GM12878 (cell line): ENCODE results near the gene GABRR1. TPM values are rescaled to one million over a fixed set of nuclear protein-coding genes. Genes with fewer than 3 reads are reported as not detected.

Experiments
- ATAC-seq: fragments of 200-7000 bp; cut with Tn5 transposase; 3 replicates; pipeline ENCODE4 v1.9.1; 2020; ENCODE audit warnings: mild to moderate bottlenecking, moderate library complexity
- BruUV-seq: library from RNA; stranded (reverse); fragments of 400-500 nt; replicated peaks from 2 replicates; lab custom pipeline; 2021; lab: Mats Ljungman, UMichigan
- CTCF ChIA-PET: fragments of 300-600 bp; sonication (Branson Sonifier 250); formaldehyde crosslinking; extraction: SDS; loops from one replicate; lab custom pipeline; 2021; ENCODE audit warnings: inconsistent platforms; lab: Yijun Ruan, JAX
- POLR2A ChIA-PET: fragments of 350-600 bp; formaldehyde crosslinking; extraction: SDS; loops from one replicate; lab custom pipeline; 2021; ENCODE audit warnings: inconsistent platforms; lab: Charles Lee
- RAD21 ChIA-PET: fragments of 300-600 bp; sonication (Branson Sonifier 250); formaldehyde crosslinking; loops from one replicate; lab custom pipeline; 2023; ENCODE audit warnings: antibody characterized with exemption; ENCODE audit not compliant: unreplicated experiment; lab: Charles Lee
- SMC1A ChIA-PET: fragments of 300-600 bp; sonication (Branson Sonifier 250); formaldehyde crosslinking; loops from one replicate; lab custom pipeline; 2023; ENCODE audit not compliant: unreplicated experiment, uncharacterized antibody; lab: Charles Lee
- DNase-seq: peaks from one replicate; pipeline ENCODE4 v3.0.0-alpha.2; 2011; ENCODE audit warnings: low read depth, low spot score
- FAIRE-seq: peaks from 3 replicates; lab custom pipeline; 2011; peaks lifted over from hg19 to GRCh38; lab: Jason Lieb, UNC
- H2AFZ ChIP-seq: 2 replicates; pipeline ENCODE4 v1.6.0; 2011; ENCODE audit warnings: low read depth, low read length, control low read depth; ENCODE audit not compliant: control insufficient read depth
- H3K27ac ChIP-seq: 2 replicates; pipeline ENCODE4 v1.5.1; 2011; ENCODE audit warnings: control low read depth; ENCODE audit not compliant: control insufficient read depth, insufficient read depth
- H3K27me3 ChIP-seq, 2 experiments: replicated peaks in 1 of 2; 2 replicates each; pipeline versions ENCODE4 v1.6.0 to v1.6.1; 2011; ENCODE audit warnings: low read length in 1 of 2; ENCODE audit not compliant: control insufficient read depth in 2 of 2, insufficient read depth in 2 of 2
- H3K36me3 ChIP-seq, 2 experiments: 2 replicates each; pipeline ENCODE4 v1.5.1; 2011; ENCODE audit warnings: low read length in 1 of 2; ENCODE audit not compliant: control insufficient read depth in 2 of 2, insufficient read depth in 2 of 2
- H3K4me1 ChIP-seq: 2 replicates; pipeline ENCODE4 v1.6.1; 2011; ENCODE audit warnings: mild to moderate bottlenecking, low read length, moderate library complexity, mixed read lengths; ENCODE audit not compliant: control insufficient read depth, insufficient read depth
- H3K4me2 ChIP-seq: 2 replicates; pipeline ENCODE4 v1.6.0; 2011; ENCODE audit warnings: control low read depth; ENCODE audit not compliant: control insufficient read depth, insufficient read depth
- H3K4me3 ChIP-seq: fragments of 200-600 bp; sonication (generic); 2 replicates; pipeline ENCODE4 v1.5.1; 2016
- H3K79me2 ChIP-seq: 2 replicates; pipeline ENCODE4 v1.6.0; 2011; ENCODE audit warnings: low read length; ENCODE audit not compliant: control insufficient read depth, insufficient read depth
- H3K9ac ChIP-seq: 2 replicates; pipeline ENCODE4 v1.8.0; 2011; ENCODE audit warnings: low read length, control low read depth, mixed read lengths; ENCODE audit not compliant: control insufficient read depth, insufficient read depth
- H3K9me3 ChIP-seq: replicated peaks from 3 replicates; pipeline ENCODE4 v1.5.1; 2011; ENCODE audit warnings: mild to moderate bottlenecking, low read length; ENCODE audit not compliant: control insufficient read depth, insufficient read depth
- H4K20me1 ChIP-seq: 2 replicates; pipeline ENCODE4 v1.6.0; 2011; ENCODE audit not compliant: control insufficient read depth, insufficient read depth
- BCL3 ChIP-seq: IDR thresholded peaks from 2 replicates; pipeline ENCODE4 v1.6.1; 2011; ENCODE audit warnings: borderline replicate concordance, low read depth, mild to moderate bottlenecking, moderate library complexity, low read length; ENCODE audit not compliant: insufficient read depth, poor library complexity, severe bottlenecking
- CBFB ChIP-seq: IDR thresholded peaks from 2 replicates; pipeline ENCODE4 v1.6.1; 2016; ENCODE audit warnings: antibody characterized with exemption, low read depth
- MTA3 ChIP-seq: IDR thresholded peaks from 2 replicates; pipeline ENCODE4 v1.6.1; 2012; ENCODE audit warnings: low read length, inconsistent platforms, borderline replicate concordance
- NR2F1 ChIP-seq: fragments of 450-650 bp; conservative IDR thresholded peaks from 2 replicates; pipeline ENCODE4 v1.6.1; 2017; ENCODE audit warnings: mild to moderate bottlenecking
- POLR2A ChIP-seq: IDR thresholded peaks from 2 replicates; pipeline ENCODE4 v1.6.1; 2011; ENCODE audit warnings: low read depth, mild to moderate bottlenecking, low read length
- TAF1 ChIP-seq: IDR thresholded peaks from 2 replicates; pipeline ENCODE4 v1.6.1; 2011; ENCODE audit warnings: mild to moderate bottlenecking, low read depth, low read length, borderline replicate concordance
- ZBED1 ChIP-seq: IDR thresholded peaks from 2 replicates; pipeline ENCODE4 v1.6.1; 2016; ENCODE audit warnings: borderline replicate concordance
- ZNF207 ChIP-seq: fragments of 450-650 bp; IDR thresholded peaks from 2 replicates; pipeline ENCODE4 v1.6.1; 2014; ENCODE audit warnings: antibody characterized with exemption, mild to moderate bottlenecking, borderline replicate concordance
- WGBS: methylation state at CpG from one replicate; pipeline ENCODE4 v1.1.6; 2016; ENCODE audit warnings: low lambda C conversion rate; ENCODE audit not compliant: insufficient replicate concordance, insufficient coverage; ENCODE audit errors: missing lambda C conversion rate; 5-methylcytosine and 5-hydroxymethylcytosine counted together
- in situ Hi-C: fragments of 300-500 bp; cut with MboI; formaldehyde crosslinking; loops from 9 replicates; pipeline ENCODE4 v1.14.3; 2018; ENCODE audit warnings: mixed read lengths
- intact Hi-C: fragments of 100-400 bp; cut with micrococcal nuclease; formaldehyde crosslinking; loops from one replicate; pipeline ENCODE4 v1.14.2; 2022; ENCODE audit not compliant: unreplicated experiment
- polyA plus RNA-seq, 11 experiments: library from polyadenylated mRNA; depleted of rRNA in 4 of 11; unstranded in 6 of 11; stranded (reverse) in 5 of 11; fragments of >200 nt; fragmentation: Nextera tagmentation in 4 of 11; fragmentation: Illumina TruSeq in 1 of 11; extraction: Ambion mirVana in 4 of 11; extraction: Trizol in 1 of 11; gene quantifications; 1 replicate in 1 of 11; 2 replicates in 10 of 11; pipeline versions ENCODE4 v1.2.1 to v1.2.3, GENCODE V29; 2011 to 2016; ENCODE audit warnings: inconsistent platforms in 2 of 11, missing spikeins in 2 of 11, low read depth in 1 of 11
- total RNA-seq, 4 experiments: library from RNA; depleted of rRNA in 3 of 4; stranded (reverse); fragments of >200 nt in 3 of 4; fragmentation: Illumina TruSeq in 1 of 4; extraction: Trizol in 1 of 4; gene quantifications; 2 replicates each; pipeline versions ENCODE4 v1.2.1 to v1.2.3, GENCODE V29; 2013 to 2021
- TF ChIP-seq, protein P1 (sequence below): fragments of 450-650 bp; IDR thresholded peaks from 2 replicates; pipeline ENCODE4 v1.6.1; 2018; ENCODE audit warnings: mild to moderate bottlenecking, low read depth, moderate library complexity; ENCODE audit not compliant: partially characterized antibody
- TF ChIP-seq, protein P2 (sequence below): IDR thresholded peaks from 2 replicates; pipeline ENCODE4 v1.6.1; 2011; ENCODE audit warnings: low read depth, low read length, improper control_type of control experiment, borderline replicate concordance

Gene GABRR1
- total and polyA plus RNA-seq, 10 of the 15 experiments (the other 5 are each of a cell fraction or from before 2014, with no cell fraction given): not detected

DNA sequence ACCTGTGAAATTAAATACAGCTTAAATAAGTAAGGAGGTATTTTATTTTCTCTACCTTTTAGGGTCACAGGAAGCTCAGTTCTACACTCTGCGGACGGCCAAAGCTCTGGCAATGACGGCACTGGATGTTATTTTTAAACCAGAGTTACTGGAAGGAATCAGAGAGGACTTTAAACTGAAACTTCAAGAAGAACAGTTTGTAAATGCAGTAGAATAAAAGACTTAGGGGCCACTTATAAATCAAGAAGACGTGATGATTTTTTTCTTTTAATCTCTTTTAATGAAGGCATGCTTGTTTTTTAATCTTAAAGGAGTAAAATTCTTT lies 55.1 kb downstream of the GABRR1 start:
- DNase-seq: no peak
- Histone ChIP-seq H3K36me3 (peaks cover 0 to 6% of the 10 kb centered on the region in 2 experiments; a peak in 3 of 4 replicates), H3K4me3 (no peak overlapping the region), H3K9me3 (no peaks in the 10 kb centered on the region), H3K9ac (no peak overlapping the region), H3K27ac (no peak overlapping the region), H3K79me2 (no peaks in the 10 kb centered on the region), H4K20me1 (no peaks in the 10 kb centered on the region), H2AFZ (no peak overlapping the region), H3K27me3 (no peaks in the 10 kb centered on the region), H3K4me2 (no peak overlapping the region), H3K4me1 (no peaks in the 10 kb centered on the region)
- no peak for FAIRE-seq
- no TSS peak for BruUV-seq
- ChIA-PET CTCF (no interaction called here), POLR2A (no interaction called here), RAD21 (no interaction called here), SMC1A (no interaction called here)
- WGBS: 55% methylated on average over 4 of the region's 4 CpGs
- intact Hi-C loops (no loop called here), in situ Hi-C loops (no loop called here)
- TF ChIP-seq, protein P1, sequence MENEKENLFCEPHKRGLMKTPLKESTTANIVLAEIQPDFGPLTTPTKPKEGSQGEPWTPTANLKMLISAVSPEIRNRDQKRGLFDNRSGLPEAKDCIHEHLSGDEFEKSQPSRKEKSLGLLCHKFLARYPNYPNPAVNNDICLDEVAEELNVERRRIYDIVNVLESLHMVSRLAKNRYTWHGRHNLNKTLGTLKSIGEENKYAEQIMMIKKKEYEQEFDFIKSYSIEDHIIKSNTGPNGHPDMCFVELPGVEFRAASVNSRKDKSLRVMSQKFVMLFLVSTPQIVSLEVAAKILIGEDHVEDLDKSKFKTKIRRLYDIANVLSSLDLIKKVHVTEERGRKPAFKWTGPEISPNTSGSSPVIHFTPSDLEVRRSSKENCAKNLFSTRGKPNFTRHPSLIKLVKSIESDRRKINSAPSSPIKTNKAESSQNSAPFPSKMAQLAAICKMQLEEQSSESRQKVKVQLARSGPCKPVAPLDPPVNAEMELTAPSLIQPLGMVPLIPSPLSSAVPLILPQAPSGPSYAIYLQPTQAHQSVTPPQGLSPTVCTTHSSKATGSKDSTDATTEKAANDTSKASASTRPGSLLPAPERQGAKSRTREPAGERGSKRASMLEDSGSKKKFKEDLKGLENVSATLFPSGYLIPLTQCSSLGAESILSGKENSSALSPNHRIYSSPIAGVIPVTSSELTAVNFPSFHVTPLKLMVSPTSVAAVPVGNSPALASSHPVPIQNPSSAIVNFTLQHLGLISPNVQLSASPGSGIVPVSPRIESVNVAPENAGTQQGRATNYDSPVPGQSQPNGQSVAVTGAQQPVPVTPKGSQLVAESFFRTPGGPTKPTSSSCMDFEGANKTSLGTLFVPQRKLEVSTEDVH: no peak
- TF ChIP-seq NR2F1 (no peak), ZNF207 (no peak), BCL3 (no peak), ZBED1 (no peak), MTA3 (no peak), CBFB (no peak), TAF1 (no peak), POLR2A (no peak)
- TF ChIP-seq, protein P2, sequence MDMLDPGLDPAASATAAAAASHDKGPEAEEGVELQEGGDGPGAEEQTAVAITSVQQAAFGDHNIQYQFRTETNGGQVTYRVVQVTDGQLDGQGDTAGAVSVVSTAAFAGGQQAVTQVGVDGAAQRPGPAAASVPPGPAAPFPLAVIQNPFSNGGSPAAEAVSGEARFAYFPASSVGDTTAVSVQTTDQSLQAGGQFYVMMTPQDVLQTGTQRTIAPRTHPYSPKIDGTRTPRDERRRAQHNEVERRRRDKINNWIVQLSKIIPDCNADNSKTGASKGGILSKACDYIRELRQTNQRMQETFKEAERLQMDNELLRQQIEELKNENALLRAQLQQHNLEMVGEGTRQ: no peak
- no peak for ATAC-seq
